Measurements from ENCODE around the gene UPK1A. TPM values are rescaled to one million over a fixed set of nuclear protein-coding genes. Genes with fewer than 3 reads are reported as not detected.
"Not testable (repeated sequence)": the region's sequence is repeated elsewhere in the genome, so short reads cannot be mapped to it uniquely, and the experiment has no call there.

Gene UPK1A
- total RNA-seq, 1 experiment from 2014 or later: not detected

DNA sequence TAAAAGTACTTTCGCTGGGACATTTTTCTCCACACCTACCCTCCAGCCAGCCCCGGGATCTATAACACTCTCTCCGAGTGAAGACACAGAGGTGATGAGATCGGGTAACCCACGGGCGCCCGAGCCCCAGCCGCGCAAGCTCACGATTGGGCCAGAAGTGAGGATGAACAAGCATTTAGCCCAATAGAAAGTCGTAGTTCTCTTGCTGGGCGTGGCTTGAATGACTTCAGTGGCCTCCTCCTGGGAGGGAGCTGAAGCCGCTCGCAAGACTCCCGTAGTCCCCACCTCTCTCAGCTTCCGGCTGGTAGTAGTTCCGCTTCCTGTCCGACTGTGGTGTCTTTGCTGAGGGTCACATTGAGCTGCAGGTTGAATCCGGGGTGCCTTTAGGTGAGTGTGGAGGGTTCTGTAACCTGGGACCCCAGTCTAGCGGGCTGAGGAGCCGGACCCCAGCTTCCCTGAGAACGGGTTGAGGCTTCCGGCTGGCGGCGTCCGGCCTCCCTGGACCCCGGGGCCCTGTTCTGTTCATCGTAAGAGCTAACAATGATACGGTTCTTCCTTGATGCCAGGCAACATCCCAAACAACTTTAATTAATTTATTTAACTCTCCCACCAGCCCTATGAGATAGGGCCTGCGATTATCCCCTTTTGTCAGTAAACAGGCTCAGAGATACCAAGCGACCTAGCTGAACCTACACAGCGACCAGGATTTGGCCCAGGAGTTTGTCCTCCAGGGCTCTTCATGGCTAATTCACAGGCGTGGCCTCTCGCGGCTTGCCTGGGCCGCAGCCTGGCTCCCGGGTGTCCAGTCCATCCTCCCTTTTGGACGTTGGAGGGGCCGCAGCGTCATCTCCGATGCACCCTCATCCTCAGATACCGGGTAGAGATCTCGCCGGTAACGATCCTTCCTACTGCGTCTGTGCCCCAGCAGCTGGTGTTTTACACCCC lies 18.0 kb upstream of the UPK1A start, which contains the start of gene COX6B1:
TSS of gene COX6B1 (plus strand) at position 307 of the 945 bp plus-strand sequence. CDS start 2,921 bp downstream, outside the sequence.
- POLR2A ChIA-PET: interaction anchor here (0.6 to 2.1 kb wide), 23 partner anchors 9 to 1012 kb away, joined by 3 to 12 read pairs (median 4); partner anchors contain the start of genes HAUS5, KMT2B, LIN37 and PSENEN
- H3K4me1 Mint-ChIP-seq (ENCODE audit: insufficient read depth, unreplicated experiment): peaks cover 13% of the 10 kb centered on the region
- H3K27ac Mint-ChIP-seq (ENCODE audit: low read depth, unreplicated experiment): peak within 1 kb of the TSS; percentile 98
- TF ChIP-seq CTCF (IDR thresholded peaks at IDR 0.05; ENCODE audit: unreplicated experiment): no peak
- intact Hi-C loops (cut with micrococcal nuclease): no loop called here
- H3K36me3 Mint-ChIP-seq (ENCODE audit: insufficient read depth, unreplicated experiment): peaks cover 26% of the 10 kb centered on the region
- no peaks in the 10 kb centered on the region for H3K9me3 Mint-ChIP-seq (ENCODE audit: unreplicated experiment)
- H3K4me3 Mint-ChIP-seq (ENCODE audit: unreplicated experiment): peak within 1 kb of the TSS; percentile 99
- CTCF ChIA-PET: interaction anchor here (0.7 to 1.5 kb wide), 5 partner anchors 12 to 120 kb away, joined by 3 to 8 read pairs (median 3); no protein-coding TSS in a partner anchor
- BruUV-seq (replicated peaks): TSS peak; percentile 79
- DNase-seq (ENCODE audit: unreplicated experiment): peak; percentile 99
- no peaks in the 10 kb centered on the region for H3K27me3 Mint-ChIP-seq (ENCODE audit: insufficient read depth, unreplicated experiment)

- Mint-ChIP-seq H3K9me3 (ENCODE audit: unreplicated experiment) (no peaks in the 10 kb centered on the region), H3K27ac (ENCODE audit: low read depth, unreplicated experiment) (no peak overlapping the region), H3K4me3 (ENCODE audit: unreplicated experiment) (no peak overlapping the region), H3K4me1 (ENCODE audit: insufficient read depth, unreplicated experiment) (no peaks in the 10 kb centered on the region), H3K36me3 (ENCODE audit: insufficient read depth, unreplicated experiment) (peaks cover 49% of the 10 kb centered on the region), H3K27me3 (ENCODE audit: insufficient read depth, unreplicated experiment) (no peaks in the 10 kb centered on the region)
- no peak for TF ChIP-seq CTCF (IDR thresholded peaks at IDR 0.05; ENCODE audit: unreplicated experiment)
- ChIA-PET CTCF (interaction anchor here (0.6 to 1.2 kb wide), 2 partner anchors 65 to 101 kb away, joined by 3 read pairs; no protein-coding TSS in a partner anchor), POLR2A (interaction anchor here (1.0 kb wide), 1 partner anchor 90 kb away, joined by 4 read pairs; no protein-coding TSS in a partner anchor)
- no TSS peak for BruUV-seq (replicated peaks)
- intact Hi-C loops (cut with micrococcal nuclease): no loop called here
- DNase-seq (ENCODE audit: unreplicated experiment): no peak
Observed at GRCh38 chr19:35650581-35650980, 15.7 kb upstream of the UPK1A start.

GRCh38 chr19:35654828-35655227 lies 11.5 kb upstream of the UPK1A start:
- H3K4me1 Mint-ChIP-seq (ENCODE audit: insufficient read depth, unreplicated experiment); DNase-seq (ENCODE audit: unreplicated experiment); BruUV-seq (replicated peaks); POLR2A ChIA-PET; intact Hi-C loops (cut with micrococcal nuclease); H3K27ac Mint-ChIP-seq (ENCODE audit: low read depth, unreplicated experiment); H3K4me3 Mint-ChIP-seq (ENCODE audit: unreplicated experiment); H3K9me3 Mint-ChIP-seq (ENCODE audit: unreplicated experiment); H3K27me3 Mint-ChIP-seq (ENCODE audit: insufficient read depth, unreplicated experiment): not testable (repeated sequence)
- H3K36me3 Mint-ChIP-seq (ENCODE audit: insufficient read depth, unreplicated experiment): peaks cover 89% of the 10 kb centered on the region
- CTCF ChIA-PET: interaction anchor here (0.6 to 0.7 kb wide), 2 partner anchors 12 to 76 kb away, joined by 3 read pairs; no protein-coding TSS in a partner anchor

- TF ChIP-seq CTCF (IDR thresholded peaks at IDR 0.05; ENCODE audit: unreplicated experiment): no peak
- no peak for DNase-seq (ENCODE audit: unreplicated experiment)
- no peaks in the 10 kb centered on the region for H3K4me1 Mint-ChIP-seq (ENCODE audit: insufficient read depth, unreplicated experiment)
- POLR2A ChIA-PET: interaction anchor here (1.0 kb wide), 1 partner anchor 147 kb away, joined by 5 read pairs; no protein-coding TSS in a partner anchor
- H3K36me3 Mint-ChIP-seq (ENCODE audit: insufficient read depth, unreplicated experiment): peaks cover 97% of the 10 kb centered on the region
- no peak overlapping the region for H3K27ac Mint-ChIP-seq (ENCODE audit: low read depth, unreplicated experiment)
- H3K9me3 Mint-ChIP-seq (ENCODE audit: unreplicated experiment): no peaks in the 10 kb centered on the region
- no peaks in the 10 kb centered on the region for H3K27me3 Mint-ChIP-seq (ENCODE audit: insufficient read depth, unreplicated experiment)
- CTCF ChIA-PET: interaction anchor here (0.5 kb wide), 1 partner anchor 54 kb away, joined by 3 read pairs; no protein-coding TSS in a partner anchor
- no peak overlapping the region for H3K4me3 Mint-ChIP-seq (ENCODE audit: unreplicated experiment)
- intact Hi-C loops (cut with micrococcal nuclease): no loop called here
- no TSS peak for BruUV-seq (replicated peaks)
Observed at GRCh38 chr19:35655600-35655999, 10.7 kb upstream of the UPK1A start.
